Natural killer cell (primary cell): ENCODE results near the gene NEDD4L. TPM values are rescaled to one million over a fixed set of nuclear protein-coding genes. Genes with fewer than 3 reads are reported as not detected.

Source experiments
- ATAC-seq, 3 donors: fragments of 150-1000 bp in 2 of 3; fragments of 200-7000 bp in 1 of 3; cut with Tn5 transposase; 1 replicate in 1 of 3; 2 replicates in 2 of 3; pipeline ENCODE4 v1.10.0; 2021; ENCODE audit warnings: mild to moderate bottlenecking in 2 of 3, moderate library complexity in 2 of 3
- DNase-seq, 2 donors: peaks; one replicate each; pipeline versions ENCODE4 v3.0.0 to v3.0.0-alpha.2; 2013 to 2021; ENCODE audit warnings: mixed read lengths in 1 of 2
- H3K27ac ChIP-seq: one replicate; pipeline ENCODE4 v1.5.1; 2013; ENCODE audit warnings: mild to moderate bottlenecking, low read length
- H3K27me3 ChIP-seq: one replicate; pipeline ENCODE4 v1.6.1; 2013; ENCODE audit warnings: low read length; ENCODE audit not compliant: control insufficient read depth, insufficient read depth
- H3K36me3 ChIP-seq: one replicate; pipeline ENCODE4 v1.6.1; 2013; ENCODE audit warnings: low read length; ENCODE audit not compliant: control insufficient read depth, insufficient read depth
- H3K4me1 ChIP-seq: one replicate; pipeline ENCODE4 v1.6.1; 2013; ENCODE audit warnings: low read length; ENCODE audit not compliant: control insufficient read depth, insufficient read depth
- H3K4me3 ChIP-seq: one replicate; pipeline ENCODE4 v1.5.1; 2013; ENCODE audit warnings: low read length
- H3K9me3 ChIP-seq: one replicate; pipeline ENCODE4 v1.6.1; 2013; ENCODE audit warnings: low read length; ENCODE audit not compliant: control insufficient read depth, insufficient read depth
- H3K27ac Mint-ChIP-seq, 2 donors: one replicate each; pipeline ENCODE4 v1.8.0; 2022; ENCODE audit warnings: mild to moderate bottlenecking in 2 of 2, mixed read lengths in 2 of 2, moderate library complexity in 1 of 2
- H3K27me3 Mint-ChIP-seq, 2 donors: one replicate each; pipeline ENCODE4 v1.8.0; 2022; ENCODE audit warnings: low read depth in 2 of 2, mixed read lengths in 2 of 2
- H3K36me3 Mint-ChIP-seq: one replicate; pipeline ENCODE4 v1.8.0; 2022; ENCODE audit warnings: mixed read lengths
- H3K4me1 Mint-ChIP-seq, 2 donors: one replicate each; pipeline ENCODE4 v1.8.0; 2022; ENCODE audit warnings: mixed read lengths in 2 of 2
- H3K4me3 Mint-ChIP-seq: one replicate; pipeline ENCODE4 v1.8.0; 2022; ENCODE audit warnings: mild to moderate bottlenecking, moderate library complexity, mixed read lengths
- H3K9me3 Mint-ChIP-seq, 2 donors: one replicate each; pipeline ENCODE4 v1.8.0; 2022; ENCODE audit warnings: mixed read lengths in 2 of 2
- WGBS: methylation state at CpG from one replicate; pipeline ENCODE4 v1.1.7; 2013; ENCODE audit warnings: missing lambda C conversion rate; ENCODE audit not compliant: insufficient coverage; 5-methylcytosine and 5-hydroxymethylcytosine counted together
- intact Hi-C: fragments of 100-400 bp; cut with micrococcal nuclease; formaldehyde crosslinking; loops from one replicate; pipeline ENCODE4 v1.14.2; 2022
- total RNA-seq, 4 donors: library from RNA; stranded (reverse); fragments of 120-200 nt in 1 of 4; gene quantifications; one replicate each; pipeline versions ENCODE4 v1.2.3 to v1.2.4, GENCODE V29; 2013 to 2022
- TF ChIP-seq, protein P1 (sequence below): fragments of 200-600 bp; IDR thresholded peaks from one replicate; pipeline ENCODE4 v1.8.0; 2022; ENCODE audit warnings: antibody characterized with exemption

NEDD4L gene
- total RNA-seq, 3 donors from 2014 or later (not counting 1 experiment from before 2014, with no cell fraction given) = 3.4 to 15.3 (median 14.3) TPM

DNA sequence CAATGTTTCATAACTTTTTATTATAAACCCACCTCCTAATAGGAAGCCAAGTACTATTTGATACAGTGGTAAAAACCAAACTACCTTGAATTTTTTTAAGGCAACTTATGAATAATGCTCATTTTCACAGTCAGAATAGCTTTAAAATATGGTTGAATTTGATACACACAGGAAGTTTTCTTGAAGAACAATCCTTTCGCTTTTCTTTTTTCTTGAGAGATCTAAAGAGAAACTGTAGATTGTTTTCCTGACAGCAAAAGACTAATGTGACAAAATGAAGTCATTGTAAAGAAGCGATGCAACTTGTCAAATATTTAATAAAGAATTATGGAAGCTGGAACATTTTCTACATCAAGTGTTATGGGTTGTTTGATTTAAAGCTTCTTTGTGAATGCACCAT, 357.2 kb downstream of the NEDD4L start:
- no peak overlapping the region for H3K27ac Mint-ChIP-seq
- intact Hi-C loops = no loop called here
- WGBS = 67% methylated on average over 2 of the region's 2 CpGs
- H3K9me3 ChIP-seq = no peaks in the 10 kb centered on the region
- TF ChIP-seq, protein P1, sequence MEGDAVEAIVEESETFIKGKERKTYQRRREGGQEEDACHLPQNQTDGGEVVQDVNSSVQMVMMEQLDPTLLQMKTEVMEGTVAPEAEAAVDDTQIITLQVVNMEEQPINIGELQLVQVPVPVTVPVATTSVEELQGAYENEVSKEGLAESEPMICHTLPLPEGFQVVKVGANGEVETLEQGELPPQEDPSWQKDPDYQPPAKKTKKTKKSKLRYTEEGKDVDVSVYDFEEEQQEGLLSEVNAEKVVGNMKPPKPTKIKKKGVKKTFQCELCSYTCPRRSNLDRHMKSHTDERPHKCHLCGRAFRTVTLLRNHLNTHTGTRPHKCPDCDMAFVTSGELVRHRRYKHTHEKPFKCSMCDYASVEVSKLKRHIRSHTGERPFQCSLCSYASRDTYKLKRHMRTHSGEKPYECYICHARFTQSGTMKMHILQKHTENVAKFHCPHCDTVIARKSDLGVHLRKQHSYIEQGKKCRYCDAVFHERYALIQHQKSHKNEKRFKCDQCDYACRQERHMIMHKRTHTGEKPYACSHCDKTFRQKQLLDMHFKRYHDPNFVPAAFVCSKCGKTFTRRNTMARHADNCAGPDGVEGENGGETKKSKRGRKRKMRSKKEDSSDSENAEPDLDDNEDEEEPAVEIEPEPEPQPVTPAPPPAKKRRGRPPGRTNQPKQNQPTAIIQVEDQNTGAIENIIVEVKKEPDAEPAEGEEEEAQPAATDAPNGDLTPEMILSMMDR = no peak
- H3K27me3 Mint-ChIP-seq = no peaks in the 10 kb centered on the region
- ATAC-seq (no peak), DNase-seq (no peak)
- no peaks in the 10 kb centered on the region for H3K4me1 ChIP-seq
- H3K27me3 ChIP-seq = no peaks in the 10 kb centered on the region
- H3K36me3 ChIP-seq = no peaks in the 10 kb centered on the region
- H3K9me3 Mint-ChIP-seq = no peaks in the 10 kb centered on the region
- no peaks in the 10 kb centered on the region for H3K36me3 Mint-ChIP-seq
- no peaks in the 10 kb centered on the region for H3K4me1 Mint-ChIP-seq
- no peak overlapping the region for H3K4me3 ChIP-seq
- H3K27ac ChIP-seq = no peak overlapping the region
- no peak overlapping the region for H3K4me3 Mint-ChIP-seq

DNA sequence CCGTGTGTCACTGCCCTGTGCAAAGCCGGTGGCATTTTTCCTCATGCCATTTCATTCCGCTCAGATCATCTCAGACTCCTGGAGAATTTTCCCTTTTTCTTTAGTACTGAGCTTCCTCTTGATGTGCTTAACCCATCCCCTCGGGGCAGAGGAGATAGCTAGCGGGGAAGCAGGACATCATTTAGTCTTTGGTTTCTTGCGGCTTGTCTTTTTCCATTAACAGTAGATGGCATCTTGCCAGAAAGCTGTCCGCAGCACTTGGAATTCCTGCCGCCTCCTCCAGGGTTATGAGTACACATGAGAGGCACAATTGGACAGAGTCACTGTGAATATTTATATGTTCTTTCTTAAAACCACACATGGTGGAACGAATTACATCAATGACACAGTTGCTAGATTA, 358.2 kb downstream of the NEDD4L start:
- WGBS = 81% methylated on average over 9 of the region's 9 CpGs
- no peak for DNase-seq
- Mint-ChIP-seq H3K27ac (no peak overlapping the region), H3K36me3 (no peaks in the 10 kb centered on the region), H3K9me3 (no peaks in the 10 kb centered on the region), H3K27me3 (no peaks in the 10 kb centered on the region), H3K4me1 (no peaks in the 10 kb centered on the region), H3K4me3 (no peak overlapping the region)
- TF ChIP-seq, protein P1 = no peak
- Histone ChIP-seq H3K4me3 (no peak overlapping the region), H3K4me1 (no peaks in the 10 kb centered on the region), H3K27ac (no peak overlapping the region), H3K27me3 (no peaks in the 10 kb centered on the region), H3K9me3 (no peaks in the 10 kb centered on the region), H3K36me3 (no peaks in the 10 kb centered on the region)
- ATAC-seq = no peak
- intact Hi-C loops = no loop called here

DNA sequence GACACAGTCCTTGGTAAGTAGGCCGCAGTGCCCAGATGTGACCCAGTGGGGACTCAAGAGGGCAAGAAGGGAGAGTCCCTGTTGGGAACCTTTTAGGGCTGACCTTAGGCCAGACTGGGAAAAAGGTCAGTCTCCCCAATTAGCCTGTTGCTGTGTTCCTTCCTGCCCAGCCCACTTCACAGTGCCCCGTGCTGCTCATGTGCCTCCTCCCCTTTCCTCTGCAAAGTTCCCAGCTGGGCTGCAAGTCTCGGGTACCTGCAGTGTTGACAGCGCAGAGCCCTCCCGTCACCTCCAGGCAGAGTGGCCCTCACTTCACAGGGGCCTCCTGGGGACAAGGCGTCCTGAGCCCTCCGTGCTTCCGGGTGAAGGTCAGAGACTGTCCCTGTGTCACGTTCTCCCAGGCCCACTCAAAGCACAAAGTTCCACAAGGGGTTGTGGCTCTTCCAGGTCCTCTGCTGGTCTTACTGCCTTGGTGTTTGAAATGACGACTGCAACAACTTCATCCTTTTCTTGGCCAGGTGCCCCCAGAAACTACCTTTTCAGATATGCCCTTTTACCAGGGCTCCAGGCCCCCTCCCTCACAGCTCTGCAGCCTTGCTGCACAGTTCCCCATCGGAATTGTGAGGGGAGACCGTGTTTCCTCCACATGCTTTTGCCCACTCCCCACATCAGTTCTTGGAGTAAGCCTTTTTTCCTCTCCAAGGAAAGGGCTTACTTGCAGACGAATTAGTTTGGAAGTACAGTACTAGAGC, 359.1 kb downstream of the NEDD4L start:
- no peak overlapping the region for H3K27ac Mint-ChIP-seq
- H3K4me1 Mint-ChIP-seq = no peaks in the 10 kb centered on the region
- no peaks in the 10 kb centered on the region for H3K27me3 Mint-ChIP-seq
- no peaks in the 10 kb centered on the region for H3K36me3 Mint-ChIP-seq
- H3K9me3 ChIP-seq = no peaks in the 10 kb centered on the region
- no peak overlapping the region for H3K4me3 Mint-ChIP-seq
- no peak overlapping the region for H3K27ac ChIP-seq
- no peaks in the 10 kb centered on the region for H3K4me1 ChIP-seq
- 89% methylated on average over 13 of the region's 13 CpGs for WGBS
- no peak overlapping the region for H3K4me3 ChIP-seq
- no peak for ATAC-seq
- no peaks in the 10 kb centered on the region for H3K9me3 Mint-ChIP-seq
- DNase-seq = no peak
- TF ChIP-seq, protein P1 = no peak
- no peaks in the 10 kb centered on the region for H3K27me3 ChIP-seq
- H3K36me3 ChIP-seq = no peaks in the 10 kb centered on the region
- intact Hi-C loops = no loop called here
